Measurements from ENCODE around the gene PGM1. TPM values are rescaled to one million over a fixed set of nuclear protein-coding genes. Genes with fewer than 3 reads are reported as not detected.

The PGM1 gene
- total and polyA plus RNA-seq, 2 of the 13 experiments (the other 11 are each of a cell fraction or from before 2014, with no cell fraction given): 51.6 to 105 TPM

GRCh38 chr1:63593303-63593885 is at the start of gene PGM1 (continued):
- peak; percentile 59; the same call in 1 of the 2 replicates for TF ChIP-seq KDM5A (IDR thresholded peaks at IDR 0.05; ENCODE audit: borderline replicate concordance, low read length)
- TF ChIP-seq ZNF530 (CRISPR knock-in tag; IDR thresholded peaks at IDR 0.05; ENCODE audit: low read depth): no peak
- TF ChIP-seq NR2F1 (CRISPR knock-in tag; IDR thresholded peaks at IDR 0.05): peak in 1 of 2 experiments; percentile 35; a peak in 2 of 4 replicates
- no peak for TF ChIP-seq ZNF75D (CRISPR knock-in tag; IDR thresholded peaks at IDR 0.05; ENCODE audit: borderline replicate concordance)
- TF ChIP-seq ZNF18 (CRISPR knock-in tag; IDR thresholded peaks at IDR 0.05; ENCODE audit: insufficient replicate concordance): peak; percentile 31
- TF ChIP-seq, protein P1, sequence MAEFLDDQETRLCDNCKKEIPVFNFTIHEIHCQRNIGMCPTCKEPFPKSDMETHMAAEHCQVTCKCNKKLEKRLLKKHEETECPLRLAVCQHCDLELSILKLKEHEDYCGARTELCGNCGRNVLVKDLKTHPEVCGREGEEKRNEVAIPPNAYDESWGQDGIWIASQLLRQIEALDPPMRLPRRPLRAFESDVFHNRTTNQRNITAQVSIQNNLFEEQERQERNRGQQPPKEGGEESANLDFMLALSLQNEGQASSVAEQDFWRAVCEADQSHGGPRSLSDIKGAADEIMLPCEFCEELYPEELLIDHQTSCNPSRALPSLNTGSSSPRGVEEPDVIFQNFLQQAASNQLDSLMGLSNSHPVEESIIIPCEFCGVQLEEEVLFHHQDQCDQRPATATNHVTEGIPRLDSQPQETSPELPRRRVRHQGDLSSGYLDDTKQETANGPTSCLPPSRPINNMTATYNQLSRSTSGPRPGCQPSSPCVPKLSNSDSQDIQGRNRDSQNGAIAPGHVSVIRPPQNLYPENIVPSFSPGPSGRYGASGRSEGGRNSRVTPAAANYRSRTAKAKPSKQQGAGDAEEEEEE (CRISPR knock-in tag; IDR thresholded peaks at IDR 0.05; ENCODE audit: borderline replicate concordance): 0 out of 2 replicates have a peak, but pooled peaks have one; percentile 29
- TF ChIP-seq SPEN (CRISPR knock-in tag; IDR thresholded peaks at IDR 0.05; ENCODE audit: low read depth): peak; percentile 30; the same call in 1 of the 2 replicates
- peak; percentile 95 for TF ChIP-seq ATF7-NPFF (CRISPR knock-in tag; IDR thresholded peaks at IDR 0.05; ENCODE audit: low read depth)
- peak; percentile 20; the same call in 1 of the 2 replicates for TF ChIP-seq SALL2 (CRISPR knock-in tag; IDR thresholded peaks at IDR 0.05)
- peak; percentile 5; the same call in 1 of the 2 replicates for TF ChIP-seq FOXO1 (CRISPR knock-in tag; IDR thresholded peaks at IDR 0.05)
- TF ChIP-seq ZC3H13 (CRISPR knock-in tag; IDR thresholded peaks at IDR 0.05): 0 out of 2 replicates have a peak, but pooled peaks have one; percentile 53
- TF ChIP-seq ZFP41 (CRISPR knock-in tag; IDR thresholded peaks at IDR 0.05; ENCODE audit: borderline replicate concordance): peak; percentile 27; the same call in 1 of the 2 replicates
- TF ChIP-seq SMARCE1 (IDR thresholded peaks at IDR 0.05; ENCODE audit: borderline replicate concordance): no peak
- TF ChIP-seq, protein P2, sequence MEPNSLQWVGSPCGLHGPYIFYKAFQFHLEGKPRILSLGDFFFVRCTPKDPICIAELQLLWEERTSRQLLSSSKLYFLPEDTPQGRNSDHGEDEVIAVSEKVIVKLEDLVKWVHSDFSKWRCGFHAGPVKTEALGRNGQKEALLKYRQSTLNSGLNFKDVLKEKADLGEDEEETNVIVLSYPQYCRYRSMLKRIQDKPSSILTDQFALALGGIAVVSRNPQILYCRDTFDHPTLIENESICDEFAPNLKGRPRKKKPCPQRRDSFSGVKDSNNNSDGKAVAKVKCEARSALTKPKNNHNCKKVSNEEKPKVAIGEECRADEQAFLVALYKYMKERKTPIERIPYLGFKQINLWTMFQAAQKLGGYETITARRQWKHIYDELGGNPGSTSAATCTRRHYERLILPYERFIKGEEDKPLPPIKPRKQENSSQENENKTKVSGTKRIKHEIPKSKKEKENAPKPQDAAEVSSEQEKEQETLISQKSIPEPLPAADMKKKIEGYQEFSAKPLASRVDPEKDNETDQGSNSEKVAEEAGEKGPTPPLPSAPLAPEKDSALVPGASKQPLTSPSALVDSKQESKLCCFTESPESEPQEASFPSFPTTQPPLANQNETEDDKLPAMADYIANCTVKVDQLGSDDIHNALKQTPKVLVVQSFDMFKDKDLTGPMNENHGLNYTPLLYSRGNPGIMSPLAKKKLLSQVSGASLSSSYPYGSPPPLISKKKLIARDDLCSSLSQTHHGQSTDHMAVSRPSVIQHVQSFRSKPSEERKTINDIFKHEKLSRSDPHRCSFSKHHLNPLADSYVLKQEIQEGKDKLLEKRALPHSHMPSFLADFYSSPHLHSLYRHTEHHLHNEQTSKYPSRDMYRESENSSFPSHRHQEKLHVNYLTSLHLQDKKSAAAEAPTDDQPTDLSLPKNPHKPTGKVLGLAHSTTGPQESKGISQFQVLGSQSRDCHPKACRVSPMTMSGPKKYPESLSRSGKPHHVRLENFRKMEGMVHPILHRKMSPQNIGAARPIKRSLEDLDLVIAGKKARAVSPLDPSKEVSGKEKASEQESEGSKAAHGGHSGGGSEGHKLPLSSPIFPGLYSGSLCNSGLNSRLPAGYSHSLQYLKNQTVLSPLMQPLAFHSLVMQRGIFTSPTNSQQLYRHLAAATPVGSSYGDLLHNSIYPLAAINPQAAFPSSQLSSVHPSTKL (CRISPR knock-in tag; IDR thresholded peaks at IDR 0.05): peak; percentile 3
- TF ChIP-seq, protein P3, sequence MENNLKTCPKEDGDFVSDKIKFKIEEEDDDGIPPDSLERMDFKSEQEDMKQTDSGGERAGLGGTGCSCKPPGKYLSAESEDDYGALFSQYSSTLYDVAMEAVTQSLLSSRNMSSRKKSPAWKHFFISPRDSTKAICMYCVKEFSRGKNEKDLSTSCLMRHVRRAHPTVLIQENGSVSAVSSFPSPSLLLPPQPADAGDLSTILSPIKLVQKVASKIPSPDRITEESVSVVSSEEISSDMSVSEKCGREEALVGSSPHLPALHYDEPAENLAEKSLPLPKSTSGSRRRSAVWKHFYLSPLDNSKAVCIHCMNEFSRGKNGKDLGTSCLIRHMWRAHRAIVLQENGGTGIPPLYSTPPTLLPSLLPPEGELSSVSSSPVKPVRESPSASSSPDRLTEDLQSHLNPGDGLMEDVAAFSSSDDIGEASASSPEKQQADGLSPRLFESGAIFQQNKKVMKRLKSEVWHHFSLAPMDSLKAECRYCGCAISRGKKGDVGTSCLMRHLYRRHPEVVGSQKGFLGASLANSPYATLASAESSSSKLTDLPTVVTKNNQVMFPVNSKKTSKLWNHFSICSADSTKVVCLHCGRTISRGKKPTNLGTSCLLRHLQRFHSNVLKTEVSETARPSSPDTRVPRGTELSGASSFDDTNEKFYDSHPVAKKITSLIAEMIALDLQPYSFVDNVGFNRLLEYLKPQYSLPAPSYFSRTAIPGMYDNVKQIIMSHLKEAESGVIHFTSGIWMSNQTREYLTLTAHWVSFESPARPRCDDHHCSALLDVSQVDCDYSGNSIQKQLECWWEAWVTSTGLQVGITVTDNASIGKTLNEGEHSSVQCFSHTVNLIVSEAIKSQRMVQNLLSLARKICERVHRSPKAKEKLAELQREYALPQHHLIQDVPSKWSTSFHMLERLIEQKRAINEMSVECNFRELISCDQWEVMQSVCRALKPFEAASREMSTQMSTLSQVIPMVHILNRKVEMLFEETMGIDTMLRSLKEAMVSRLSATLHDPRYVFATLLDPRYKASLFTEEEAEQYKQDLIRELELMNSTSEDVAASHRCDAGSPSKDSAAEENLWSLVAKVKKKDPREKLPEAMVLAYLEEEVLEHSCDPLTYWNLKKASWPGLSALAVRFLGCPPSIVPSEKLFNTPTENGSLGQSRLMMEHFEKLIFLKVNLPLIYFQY (CRISPR knock-in tag; IDR thresholded peaks at IDR 0.05; ENCODE audit: borderline replicate concordance): peak; percentile 56; the same call in 1 of the 2 replicates
- TF ChIP-seq HOXA3 (CRISPR knock-in tag; IDR thresholded peaks at IDR 0.05): peak; percentile 63; the same call in 1 of the 2 replicates
- peak; percentile 78 for TF ChIP-seq IKZF4 (CRISPR knock-in tag; IDR thresholded peaks at IDR 0.05; ENCODE audit: borderline replicate concordance, low read depth, not compliant biosample characterization)

All from HepG2 (cell line).